GM18505 (cell line): ENCODE data around the gene KIF3A.

ENCODE experiments used
- ATAC-seq: cut with Tn5 transposase; IDR thresholded peaks from one replicate; pipeline ENCODE4 v1.9.1; 2021; ENCODE audit not compliant: unreplicated experiment
- POLR2A ChIP-seq: IDR thresholded peaks from 4 replicates; pipeline ENCODE4 v1.6.1; 2011; ENCODE audit warnings: borderline replicate concordance; ENCODE audit not compliant: insufficient read depth, insufficient read length; ENCODE audit errors: extremely low read depth

KIF3A gene

GRCh38 chr5:132658381-132659302 is 78.7 kb downstream of the KIF3A start:
- no peak for TF ChIP-seq POLR2A

GRCh38 chr5:132657676-132658380 is 79.5 kb downstream of the KIF3A start, which contains the start of gene IL13:
IL13 (plus strand) TSS chr5:132658173; CDS start chr5:132658187, 14 bp downstream.
- no peak for ATAC-seq
- TF ChIP-seq POLR2A: no peak

More at GRCh38 chr5:132658381-132659302, 78.7 kb downstream of the KIF3A start:
- no peak for ATAC-seq

- TF ChIP-seq POLR2A: no peak
- ATAC-seq: no peak
These were observed 80.5 kb downstream of the KIF3A start for GRCh38 chr5:132656774-132657355.

- ATAC-seq: no peak
- TF ChIP-seq POLR2A: no peak
These were observed 81.2 kb downstream of the KIF3A start for GRCh38 chr5:132655821-132656773.

GRCh38 chr5:132653716-132654115 is 83.6 kb downstream of the KIF3A start:
- TF ChIP-seq POLR2A: no peak
- ATAC-seq: no peak

- TF ChIP-seq POLR2A: no peak
- no peak for ATAC-seq
These were observed 85.4 kb downstream of the KIF3A start for GRCh38 chr5:132651838-132652469.

GRCh38 chr5:132648355-132648754 is 89.0 kb downstream of the KIF3A start:
- no peak for ATAC-seq
- TF ChIP-seq POLR2A: no peak

- no peak for ATAC-seq
- no peak for TF ChIP-seq POLR2A
These were observed 89.9 kb downstream of the KIF3A start for GRCh38 chr5:132647473-132647872.

- ATAC-seq: no peak
These were observed 90.6 kb downstream of the KIF3A start for GRCh38 chr5:132646583-132647266.

GRCh38 chr5:132644177-132644576 is 93.2 kb downstream of the KIF3A start:
- no peak for TF ChIP-seq POLR2A
- no peak for ATAC-seq

More at GRCh38 chr5:132646583-132647266, 90.6 kb downstream of the KIF3A start:
- TF ChIP-seq POLR2A: no peak
